Gastrocnemius medialis (tissue), 4 donors: ENCODE results near the gene BRSK1.
"Not testable (repeated sequence)": the region's sequence is repeated elsewhere in the genome, so short reads cannot be mapped to it uniquely, and the experiment has no call there.

Source experiments
- POLR2A ChIP-seq, 2 donors: fragments of 450-650 bp; IDR thresholded peaks; one replicate each; pipeline ENCODE4 v1.6.1; 2017; ENCODE audit warnings: antibody characterized with exemption in 2 of 2, mild to moderate bottlenecking in 2 of 2, moderate library complexity in 2 of 2
- TF ChIP-seq, protein P1 (sequence below), 5 experiments: fragments of 450-650 bp in 3 of 5; fragments of 200-600 bp in 2 of 5; sonication (generic) in 2 of 5; IDR thresholded peaks in 4 of 5; conservative IDR thresholded peaks in 1 of 5; 1 replicate in 4 of 5; 2 replicates in 1 of 5; pipeline ENCODE4 v1.5.1; 2016 to 2019; ENCODE audit warnings: antibody characterized with exemption in 5 of 5, mild to moderate bottlenecking in 3 of 5, moderate library complexity in 3 of 5

DNA sequence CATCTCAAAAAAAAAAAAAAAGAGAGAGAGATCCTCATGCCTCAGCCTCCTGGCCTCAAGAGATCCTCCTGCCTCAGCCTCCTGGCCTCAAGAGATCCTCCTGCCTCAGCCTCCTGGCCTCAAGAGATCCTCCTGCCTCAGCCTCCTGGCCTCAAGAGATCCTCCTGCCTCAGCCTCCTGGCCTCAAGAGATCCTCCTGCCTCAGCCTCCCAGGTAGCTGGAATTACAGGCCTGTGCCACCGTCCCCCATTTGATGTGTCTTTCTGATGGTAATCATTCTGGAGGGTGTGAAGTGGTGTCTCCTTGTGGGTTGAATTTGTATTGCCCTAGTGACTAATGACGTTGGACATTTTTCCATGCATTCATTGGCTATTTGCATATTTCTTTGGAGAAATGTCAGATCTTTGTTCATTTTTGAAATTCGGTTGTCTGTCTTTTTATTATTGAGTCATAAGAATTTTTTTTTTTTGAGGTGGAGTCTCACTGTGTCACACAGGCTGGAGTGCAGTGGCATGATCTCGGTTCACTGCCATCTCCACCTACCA lies 45.0 kb downstream of the BRSK1 start:
- TF ChIP-seq, protein P1, sequence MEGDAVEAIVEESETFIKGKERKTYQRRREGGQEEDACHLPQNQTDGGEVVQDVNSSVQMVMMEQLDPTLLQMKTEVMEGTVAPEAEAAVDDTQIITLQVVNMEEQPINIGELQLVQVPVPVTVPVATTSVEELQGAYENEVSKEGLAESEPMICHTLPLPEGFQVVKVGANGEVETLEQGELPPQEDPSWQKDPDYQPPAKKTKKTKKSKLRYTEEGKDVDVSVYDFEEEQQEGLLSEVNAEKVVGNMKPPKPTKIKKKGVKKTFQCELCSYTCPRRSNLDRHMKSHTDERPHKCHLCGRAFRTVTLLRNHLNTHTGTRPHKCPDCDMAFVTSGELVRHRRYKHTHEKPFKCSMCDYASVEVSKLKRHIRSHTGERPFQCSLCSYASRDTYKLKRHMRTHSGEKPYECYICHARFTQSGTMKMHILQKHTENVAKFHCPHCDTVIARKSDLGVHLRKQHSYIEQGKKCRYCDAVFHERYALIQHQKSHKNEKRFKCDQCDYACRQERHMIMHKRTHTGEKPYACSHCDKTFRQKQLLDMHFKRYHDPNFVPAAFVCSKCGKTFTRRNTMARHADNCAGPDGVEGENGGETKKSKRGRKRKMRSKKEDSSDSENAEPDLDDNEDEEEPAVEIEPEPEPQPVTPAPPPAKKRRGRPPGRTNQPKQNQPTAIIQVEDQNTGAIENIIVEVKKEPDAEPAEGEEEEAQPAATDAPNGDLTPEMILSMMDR (IDR thresholded peaks at IDR 0.05 in 4 of 5, conservative IDR thresholded peaks at IDR 0.05 in 1 of 5): not testable (repeated sequence)
- TF ChIP-seq POLR2A (IDR thresholded peaks at IDR 0.05): not testable (repeated sequence)
